Kidney epithelial cell (primary cell): ENCODE data around the gene RABGAP1. TPM values are rescaled to one million over a fixed set of nuclear protein-coding genes. Genes with fewer than 3 reads are reported as not detected.

Experiments
- DNase-seq: peaks from one replicate; pipeline ENCODE4 v3.0.0-alpha.2; 2010; ENCODE audit warnings: low read depth
- H3K27me3 ChIP-seq: 2 replicates; pipeline ENCODE4 v1.6.0; 2011; ENCODE audit warnings: low read length; ENCODE audit not compliant: control insufficient read depth, insufficient read depth
- H3K36me3 ChIP-seq: 2 replicates; pipeline ENCODE4 v1.5.1; 2011; ENCODE audit warnings: low read length; ENCODE audit not compliant: control insufficient read depth, insufficient read depth
- H3K4me3 ChIP-seq: 2 replicates; pipeline ENCODE4 v1.5.1; 2011; ENCODE audit warnings: low read depth, mild to moderate bottlenecking, control low read depth, low read length
- total RNA-seq: library from RNA; depleted of rRNA; stranded (reverse); fragments of >200 nt; gene quantifications from 2 replicates; pipeline ENCODE4 v1.2.3, GENCODE V29; 2015
- TF ChIP-seq, protein P1 (sequence below): IDR thresholded peaks from 2 replicates; pipeline ENCODE4 v1.5.1; 2011; ENCODE audit warnings: mild to moderate bottlenecking, moderate library complexity, low read length, control low read depth, inconsistent platforms; ENCODE audit not compliant: insufficient read depth, poor library complexity, severe bottlenecking

The RABGAP1 gene
- total RNA-seq, 1 donor from 2014 or later = 19.1 TPM

DNA sequence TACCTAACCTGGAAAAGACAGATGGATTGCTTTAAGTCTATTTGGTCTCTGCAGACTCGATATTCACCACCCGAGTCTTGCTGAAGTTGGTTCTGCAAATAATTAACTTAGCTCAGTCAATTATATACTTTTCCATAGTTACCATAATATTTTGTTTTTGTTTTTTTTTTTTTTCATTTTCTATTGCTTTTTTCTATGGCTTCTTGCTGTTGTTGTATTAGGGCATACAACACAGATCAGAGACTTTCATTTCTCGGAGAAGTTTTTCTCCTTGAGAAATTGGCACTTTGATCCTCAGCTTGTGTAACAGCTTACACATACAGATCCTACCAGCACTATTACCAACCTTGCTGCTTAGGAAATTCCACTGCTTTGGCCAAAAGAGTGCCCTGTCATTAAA, 180.6 kb downstream of the RABGAP1 start:
- Histone ChIP-seq H3K27me3 (no peaks in the 10 kb centered on the region), H3K4me3 (no peak overlapping the region), H3K36me3 (no peaks in the 10 kb centered on the region)
- DNase-seq = no peak
- TF ChIP-seq, protein P1, sequence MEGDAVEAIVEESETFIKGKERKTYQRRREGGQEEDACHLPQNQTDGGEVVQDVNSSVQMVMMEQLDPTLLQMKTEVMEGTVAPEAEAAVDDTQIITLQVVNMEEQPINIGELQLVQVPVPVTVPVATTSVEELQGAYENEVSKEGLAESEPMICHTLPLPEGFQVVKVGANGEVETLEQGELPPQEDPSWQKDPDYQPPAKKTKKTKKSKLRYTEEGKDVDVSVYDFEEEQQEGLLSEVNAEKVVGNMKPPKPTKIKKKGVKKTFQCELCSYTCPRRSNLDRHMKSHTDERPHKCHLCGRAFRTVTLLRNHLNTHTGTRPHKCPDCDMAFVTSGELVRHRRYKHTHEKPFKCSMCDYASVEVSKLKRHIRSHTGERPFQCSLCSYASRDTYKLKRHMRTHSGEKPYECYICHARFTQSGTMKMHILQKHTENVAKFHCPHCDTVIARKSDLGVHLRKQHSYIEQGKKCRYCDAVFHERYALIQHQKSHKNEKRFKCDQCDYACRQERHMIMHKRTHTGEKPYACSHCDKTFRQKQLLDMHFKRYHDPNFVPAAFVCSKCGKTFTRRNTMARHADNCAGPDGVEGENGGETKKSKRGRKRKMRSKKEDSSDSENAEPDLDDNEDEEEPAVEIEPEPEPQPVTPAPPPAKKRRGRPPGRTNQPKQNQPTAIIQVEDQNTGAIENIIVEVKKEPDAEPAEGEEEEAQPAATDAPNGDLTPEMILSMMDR = no peak

DNA sequence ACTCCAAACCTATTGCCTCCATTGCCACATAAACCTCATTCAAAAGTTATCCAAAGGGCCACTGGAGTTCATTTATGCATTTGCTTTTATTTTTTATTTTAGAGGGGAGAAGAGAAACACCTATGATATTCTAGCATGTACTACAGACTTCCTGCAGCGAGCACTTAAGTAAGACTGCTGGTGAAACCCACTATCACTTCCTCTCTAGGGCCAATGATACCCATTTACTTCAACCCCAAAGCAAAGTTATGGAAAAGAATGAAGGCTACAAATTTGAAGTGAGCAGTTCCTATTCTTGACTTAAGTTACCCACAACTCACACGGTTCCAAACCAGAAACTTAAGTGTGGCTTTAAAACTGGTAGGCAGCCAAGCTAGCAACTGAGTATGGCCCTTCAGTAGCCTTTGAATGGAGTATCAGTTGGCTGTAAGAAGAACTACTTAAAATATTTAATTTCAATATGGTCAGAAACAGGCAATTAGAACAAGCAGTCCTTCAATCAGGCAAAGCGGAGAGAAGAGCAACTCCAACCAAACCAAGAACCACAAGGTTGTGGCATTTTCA, 186.8 kb downstream of the RABGAP1 start:
- no peak for DNase-seq
- TF ChIP-seq, protein P1 = no peak
- Histone ChIP-seq H3K27me3 (no peaks in the 10 kb centered on the region), H3K36me3 (no peaks in the 10 kb centered on the region), H3K4me3 (no peak overlapping the region)

DNA sequence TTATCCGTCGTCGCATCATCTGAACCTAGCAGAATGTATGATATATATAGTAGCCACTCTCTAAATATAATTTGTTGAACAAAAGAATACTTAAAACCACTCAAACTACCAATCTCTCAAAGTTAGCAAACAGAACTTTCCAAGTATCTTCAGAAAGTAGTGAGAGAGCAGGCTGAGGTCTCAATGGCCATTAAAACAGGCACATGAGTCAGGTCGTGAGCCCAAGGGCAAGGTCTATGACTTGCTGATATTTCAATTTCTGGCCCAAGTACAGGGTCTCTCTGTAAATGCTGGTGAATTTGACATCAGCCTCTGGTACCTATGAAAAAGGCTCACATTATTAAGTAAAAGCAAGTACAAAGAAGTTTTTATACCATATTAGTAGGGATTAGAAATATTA, 187.8 kb downstream of the RABGAP1 start:
- Histone ChIP-seq H3K27me3 (no peaks in the 10 kb centered on the region), H3K4me3 (no peak overlapping the region), H3K36me3 (no peaks in the 10 kb centered on the region)
- no peak for DNase-seq
- TF ChIP-seq, protein P1 = no peak

DNA sequence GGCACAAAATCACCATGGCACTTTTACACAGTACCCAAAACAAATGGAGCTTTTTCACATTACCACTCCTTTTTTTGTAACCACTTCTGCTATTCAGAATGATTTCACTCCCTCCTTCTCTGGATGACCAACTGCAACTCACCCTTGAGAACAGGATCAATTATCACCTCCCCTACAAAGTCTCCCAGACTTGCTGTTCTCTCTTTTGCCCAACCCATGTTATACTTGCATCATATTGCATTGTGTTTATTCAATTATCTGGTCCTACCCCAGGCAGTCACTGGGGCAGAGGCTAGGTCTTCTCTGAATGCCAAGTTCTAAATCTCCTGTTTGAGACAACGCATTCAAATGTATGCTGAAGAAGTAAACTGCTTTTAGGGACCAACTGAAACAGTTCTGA, 188.6 kb downstream of the RABGAP1 start:
- TF ChIP-seq, protein P1 = no peak
- Histone ChIP-seq H3K36me3 (no peaks in the 10 kb centered on the region), H3K4me3 (no peak overlapping the region), H3K27me3 (no peaks in the 10 kb centered on the region)
- no peak for DNase-seq

DNA sequence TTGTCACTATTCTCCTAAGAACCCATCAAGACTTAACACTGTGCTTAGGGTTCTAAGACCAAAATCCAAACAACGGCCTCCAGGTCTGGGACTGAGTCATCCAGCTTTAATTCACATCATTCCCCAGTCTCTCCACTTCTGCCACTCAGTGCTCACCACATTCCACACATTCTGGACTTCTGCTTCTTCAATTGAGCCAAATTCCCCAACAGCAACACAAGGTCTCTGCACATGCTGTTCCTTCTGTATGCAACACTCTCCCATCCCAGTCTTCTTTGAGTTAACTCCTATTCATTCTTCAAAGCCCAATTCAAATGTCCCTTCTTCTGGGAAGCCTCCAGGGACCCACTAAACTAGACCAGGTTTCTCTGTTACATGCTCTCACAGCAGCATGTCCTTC, 190.4 kb downstream of the RABGAP1 start:
- H3K4me3 ChIP-seq = no peak overlapping the region
- peak; percentile 39 for DNase-seq
- no peaks in the 10 kb centered on the region for H3K27me3 ChIP-seq
- TF ChIP-seq, protein P1 = no peak
- H3K36me3 ChIP-seq = no peaks in the 10 kb centered on the region

DNA sequence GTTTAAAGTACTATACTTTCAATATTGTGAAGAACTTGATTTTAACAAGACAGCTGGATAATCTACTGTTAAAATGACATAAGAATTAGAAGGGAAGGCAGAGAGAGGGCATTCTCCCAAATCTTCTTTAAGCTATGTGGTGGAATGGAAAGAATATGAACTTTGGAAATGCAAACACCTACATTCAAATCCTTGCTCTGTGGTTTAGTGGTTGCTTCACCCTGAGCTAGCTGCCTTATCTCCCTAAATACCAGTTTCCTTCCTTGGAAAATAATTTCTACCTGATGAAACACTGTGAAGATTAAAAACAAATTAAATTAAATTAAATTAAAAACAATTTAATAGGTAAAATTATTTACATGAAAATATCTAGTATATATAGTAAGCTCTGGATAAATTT, 191.2 kb downstream of the RABGAP1 start:
- H3K4me3 ChIP-seq = no peak overlapping the region

More for the DNA sequence above, 191.2 kb downstream of the RABGAP1 start:
- TF ChIP-seq, protein P1 = no peak
- Histone ChIP-seq H3K36me3 (no peaks in the 10 kb centered on the region), H3K27me3 (no peaks in the 10 kb centered on the region)
- no peak for DNase-seq
